GM18502 (cell line): ENCODE data around the gene LASP1.
"Not testable (repeated sequence)": the region's sequence is repeated elsewhere in the genome, so short reads cannot be mapped to it uniquely, and the experiment has no call there.

Experiments
- ATAC-seq: cut with Tn5 transposase; IDR thresholded peaks from one replicate; pipeline ENCODE4 v1.9.1; 2021; ENCODE audit warnings: mild to moderate bottlenecking; ENCODE audit not compliant: unreplicated experiment, poor library complexity

The LASP1 gene

GRCh38 chr17:38922538-38923297, 52.9 kb downstream of the LASP1 start:
- no peak for ATAC-seq

- no peak for ATAC-seq
These were observed 55.6 kb downstream of the LASP1 start, which contains the start of gene LASP1NB for GRCh38 chr17:38925263-38925995. LASP1NB (plus strand) TSS chr17:38925614.

GRCh38 chr17:38926293-38927070, 56.6 kb downstream of the LASP1 start:
- no peak for ATAC-seq

- not testable (repeated sequence) for ATAC-seq
These were observed 60.9 kb downstream of the LASP1 start for GRCh38 chr17:38930782-38931181.

GRCh38 chr17:38933962-38934361, 64.1 kb downstream of the LASP1 start:
- ATAC-seq, result not testable (repeated sequence)

- ATAC-seq, result no peak
These were observed 70.1 kb downstream of the LASP1 start for GRCh38 chr17:38939987-38940386.

- no peak for ATAC-seq
These were observed 70.5 kb downstream of the LASP1 start for GRCh38 chr17:38940404-38940803.

GRCh38 chr17:38942696-38943334, 73.0 kb downstream of the LASP1 start:
- ATAC-seq, result no peak

GRCh38 chr17:38943607-38944006, 73.7 kb downstream of the LASP1 start:
- ATAC-seq, result no peak

GRCh38 chr17:38947189-38947588, 77.3 kb downstream of the LASP1 start:
- ATAC-seq, result no peak

- ATAC-seq, result not testable (repeated sequence)
These were observed 83.9 kb downstream of the LASP1 start for GRCh38 chr17:38953800-38954199.

GRCh38 chr17:38958326-38958725, 88.5 kb downstream of the LASP1 start:
- no peak for ATAC-seq

- no peak for ATAC-seq
These were observed 88.9 kb downstream of the LASP1 start for GRCh38 chr17:38958756-38959155.

GRCh38 chr17:38959508-38959907, 89.7 kb downstream of the LASP1 start:
- ATAC-seq, result no peak

GRCh38 chr17:38960402-38960801, 90.5 kb downstream of the LASP1 start:
- ATAC-seq, result no peak

- no peak for ATAC-seq
These were observed 91.6 kb downstream of the LASP1 start for GRCh38 chr17:38961413-38961812.

GRCh38 chr17:38967290-38967738, 97.5 kb downstream of the LASP1 start, which contains the start of gene FBXO47:
FBXO47 (minus strand) TSS chr17:38967403; CDS start chr17:38963025, 4,378 bp downstream.
- ATAC-seq, result peak; percentile 60

GRCh38 chr17:38969281-38969680, 99.4 kb downstream of the LASP1 start:
- ATAC-seq, result no peak

- ATAC-seq, result no peak
These were observed 100.3 kb downstream of the LASP1 start for GRCh38 chr17:38970128-38970527.

- no peak for ATAC-seq
These were observed 100.9 kb downstream of the LASP1 start for GRCh38 chr17:38970804-38971203.
